TTC549 (cell line): ENCODE measurements around the gene CCNI2.

Experiments used
- FAIRE-seq: peaks from 2 replicates; lab custom pipeline; 2012; peaks lifted over from hg19 to GRCh38; lab: Jason Lieb, UNC

The CCNI2 gene

DNA sequence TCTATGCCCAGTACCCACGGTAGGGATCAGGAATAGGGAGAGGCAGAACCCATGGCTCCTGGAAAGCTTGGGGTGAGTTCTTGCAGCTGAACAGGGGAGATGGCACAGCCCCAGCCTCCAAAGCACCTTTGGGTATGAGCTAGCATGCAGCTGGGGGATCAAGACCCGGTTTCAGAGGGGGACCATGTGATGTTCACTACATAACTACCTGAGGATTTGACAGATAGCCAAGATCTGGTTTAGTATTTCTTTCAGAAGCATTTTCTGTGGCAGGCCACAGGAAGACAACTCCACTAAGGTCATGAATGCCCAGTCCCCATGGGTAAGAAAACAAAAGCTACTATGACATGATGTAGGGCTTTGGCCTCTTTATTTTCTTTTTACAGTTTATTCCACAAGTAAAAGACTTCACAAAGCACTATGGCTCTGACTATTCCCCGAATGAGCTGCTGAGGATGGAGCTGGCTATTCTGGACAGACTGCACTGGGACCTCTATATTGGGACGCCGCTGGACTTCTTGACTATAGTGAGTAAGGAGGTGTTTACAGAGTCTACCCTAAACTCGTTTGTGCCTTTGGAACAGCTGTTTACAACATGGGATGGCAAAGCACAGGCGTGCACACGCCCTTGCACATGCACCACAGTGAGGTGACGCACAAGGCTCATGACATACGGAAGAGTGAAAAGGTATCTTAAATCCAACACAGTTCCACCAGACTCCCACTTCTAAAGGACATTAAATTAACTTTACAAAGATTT is 3.4 kb downstream of the CCNI2 start:
- FAIRE-seq = no peak

DNA sequence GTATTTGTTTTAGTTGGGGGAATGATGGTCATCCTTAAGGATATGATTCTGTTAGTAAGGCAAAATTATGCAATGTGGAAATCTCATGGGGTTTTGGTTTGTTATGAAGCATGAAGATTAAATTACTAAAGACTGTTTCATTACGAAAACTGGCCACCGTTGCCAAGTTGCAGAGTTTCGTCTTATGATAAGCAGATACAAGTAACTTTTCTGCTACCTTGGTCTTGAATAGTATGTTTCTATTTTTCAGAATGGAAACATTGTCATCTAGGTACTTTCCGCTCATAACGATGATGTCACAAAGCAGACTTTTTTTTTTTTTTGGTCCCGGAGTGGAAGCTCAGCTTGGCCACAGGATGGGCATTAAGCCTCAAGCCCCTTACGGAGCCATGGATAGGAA is 4.2 kb downstream of the CCNI2 start:
- no peak for FAIRE-seq

DNA sequence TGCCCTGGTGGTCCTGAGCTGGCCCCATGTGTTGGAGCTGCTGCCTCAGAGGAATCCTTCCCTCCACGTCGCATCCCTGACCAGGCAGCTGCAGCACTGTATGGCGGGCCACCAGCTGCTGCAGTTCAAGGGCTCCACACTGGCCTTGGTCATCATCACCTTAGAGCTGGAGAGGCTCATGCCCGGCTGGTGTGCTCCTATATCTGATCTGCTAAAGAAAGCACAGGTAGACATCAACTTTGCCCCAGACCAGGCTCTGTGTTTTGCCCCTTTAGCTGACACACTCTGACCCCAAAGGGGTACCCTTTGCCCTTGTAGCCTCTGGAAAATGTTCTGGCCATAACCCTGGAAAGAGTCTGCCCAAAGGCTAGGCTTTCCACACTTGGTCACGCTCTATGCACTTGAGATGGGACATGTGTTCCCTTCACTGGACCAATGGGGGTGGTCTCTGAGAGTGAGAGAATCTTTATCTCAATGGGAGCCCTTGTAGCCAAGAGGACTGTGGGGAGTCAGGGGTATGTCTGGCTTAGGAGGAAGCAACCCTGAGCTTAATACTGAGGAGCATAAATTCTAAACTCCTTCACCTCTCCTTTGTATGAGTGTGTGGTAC is 4.8 kb downstream of the CCNI2 start:
- FAIRE-seq = no peak

GRCh38 chr5:132752581-132753125 is 5.4 kb downstream of the CCNI2 start:
- no peak for FAIRE-seq

- FAIRE-seq = no peak
Measured at GRCh38 chr5:132753135-132753987, 6.1 kb downstream of the CCNI2 start.

DNA sequence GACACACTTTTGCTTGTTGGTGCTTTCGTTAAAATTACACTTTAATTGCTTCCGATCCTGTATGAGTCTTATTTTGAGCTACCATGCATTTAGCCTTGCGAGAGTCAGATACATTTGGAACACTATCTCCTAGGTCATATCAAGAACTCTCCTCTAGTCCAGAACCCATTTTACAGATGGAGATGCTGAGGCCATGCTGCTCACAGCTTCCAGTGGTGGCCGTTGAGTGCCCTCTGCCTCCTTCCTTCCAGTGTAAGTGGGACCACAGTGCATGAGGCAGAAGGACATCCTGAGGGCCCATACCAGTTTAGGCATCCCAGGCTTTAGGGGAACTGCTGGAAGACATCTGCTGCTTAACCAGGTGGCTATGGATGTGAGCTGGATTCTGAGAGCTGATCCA is 6.9 kb downstream of the CCNI2 start:
- FAIRE-seq = no peak

DNA sequence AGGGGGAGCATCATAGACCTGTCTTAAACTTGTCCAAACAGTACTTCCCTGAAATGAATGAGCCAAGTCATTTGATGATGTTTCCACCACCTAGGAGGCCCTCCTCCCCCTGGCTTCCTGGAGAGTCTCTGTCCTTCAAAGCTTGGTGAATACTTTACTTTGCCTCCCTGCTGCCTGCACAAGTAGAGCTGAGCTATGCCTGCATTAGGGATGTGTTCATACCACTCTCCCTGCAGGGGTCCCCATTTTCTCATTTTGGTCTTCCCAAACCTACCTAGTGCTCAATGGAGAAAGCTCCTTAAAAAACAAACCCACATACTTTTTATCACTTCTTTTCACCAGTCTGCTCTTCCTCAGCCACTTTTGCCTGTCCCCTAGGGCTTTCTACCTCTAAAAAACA is 7.7 kb downstream of the CCNI2 start:
- FAIRE-seq = no peak

DNA sequence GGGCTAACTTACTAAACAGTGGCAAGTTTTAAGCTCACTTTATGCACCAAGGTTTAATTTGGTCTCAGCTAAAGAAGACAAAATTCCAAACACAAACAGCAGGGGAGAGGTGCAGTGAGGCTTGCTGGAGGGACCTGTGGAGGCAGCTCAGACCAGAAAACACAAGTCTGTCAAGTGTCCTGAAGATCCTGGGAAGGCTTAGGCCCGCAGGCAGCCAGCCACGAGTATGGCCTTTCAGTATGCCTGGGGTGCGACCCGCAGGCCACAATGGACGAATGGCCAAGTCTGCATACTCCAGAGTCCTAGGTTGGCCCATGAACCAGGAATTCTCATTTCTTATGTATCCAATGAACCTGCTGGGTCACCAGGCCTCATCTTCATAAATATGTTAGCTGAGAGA is 9.3 kb downstream of the CCNI2 start:
- FAIRE-seq = no peak

DNA sequence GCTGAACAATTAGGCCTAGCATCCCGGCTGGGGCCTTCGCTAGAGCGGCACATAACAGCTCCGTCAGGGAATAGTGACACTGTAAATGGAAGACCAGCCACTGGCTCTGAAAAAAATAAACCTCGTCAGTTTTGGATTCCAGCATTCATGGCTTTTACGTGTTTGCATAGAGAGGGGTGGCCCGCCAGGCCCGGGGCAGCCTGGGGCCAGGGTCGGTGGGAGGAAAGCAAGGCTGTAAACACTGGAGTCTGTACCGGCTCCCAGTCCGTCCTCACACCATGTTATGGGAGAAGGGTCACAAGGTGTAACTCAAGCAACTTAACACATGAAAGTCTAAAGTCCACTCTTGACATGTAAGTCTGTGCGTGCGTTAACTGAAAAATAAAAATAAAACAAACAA is 11.2 kb downstream of the CCNI2 start:
- no peak for FAIRE-seq

- no peak for FAIRE-seq
Measured at GRCh38 chr5:132759114-132760048, 12.2 kb downstream of the CCNI2 start.

DNA sequence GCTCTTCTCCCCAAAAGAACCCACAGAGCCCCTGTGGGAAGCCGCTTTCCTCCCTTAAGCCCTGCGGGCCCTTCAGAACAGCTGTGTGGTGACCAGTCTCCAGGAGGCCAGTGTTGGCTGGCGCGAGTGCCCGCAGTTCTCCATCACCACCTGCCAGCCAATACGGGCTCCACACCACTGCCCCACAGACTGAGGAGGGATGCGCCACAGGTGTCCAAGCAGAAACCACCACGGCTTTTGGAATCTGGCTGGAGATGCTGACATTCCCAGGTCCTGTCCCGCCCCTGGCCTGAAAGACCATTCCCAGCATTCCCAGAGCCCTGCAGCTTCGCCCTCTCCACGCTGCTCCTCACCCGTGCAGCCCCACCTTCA is 12.8 kb downstream of the CCNI2 start:
- FAIRE-seq = no peak

GRCh38 chr5:132760601-132761317 is 13.5 kb downstream of the CCNI2 start:
- FAIRE-seq = no peak

GRCh38 chr5:132761321-132762240 is 14.4 kb downstream of the CCNI2 start:
- FAIRE-seq = no peak

GRCh38 chr5:132762246-132763000 is 15.2 kb downstream of the CCNI2 start:
- FAIRE-seq = no peak

DNA sequence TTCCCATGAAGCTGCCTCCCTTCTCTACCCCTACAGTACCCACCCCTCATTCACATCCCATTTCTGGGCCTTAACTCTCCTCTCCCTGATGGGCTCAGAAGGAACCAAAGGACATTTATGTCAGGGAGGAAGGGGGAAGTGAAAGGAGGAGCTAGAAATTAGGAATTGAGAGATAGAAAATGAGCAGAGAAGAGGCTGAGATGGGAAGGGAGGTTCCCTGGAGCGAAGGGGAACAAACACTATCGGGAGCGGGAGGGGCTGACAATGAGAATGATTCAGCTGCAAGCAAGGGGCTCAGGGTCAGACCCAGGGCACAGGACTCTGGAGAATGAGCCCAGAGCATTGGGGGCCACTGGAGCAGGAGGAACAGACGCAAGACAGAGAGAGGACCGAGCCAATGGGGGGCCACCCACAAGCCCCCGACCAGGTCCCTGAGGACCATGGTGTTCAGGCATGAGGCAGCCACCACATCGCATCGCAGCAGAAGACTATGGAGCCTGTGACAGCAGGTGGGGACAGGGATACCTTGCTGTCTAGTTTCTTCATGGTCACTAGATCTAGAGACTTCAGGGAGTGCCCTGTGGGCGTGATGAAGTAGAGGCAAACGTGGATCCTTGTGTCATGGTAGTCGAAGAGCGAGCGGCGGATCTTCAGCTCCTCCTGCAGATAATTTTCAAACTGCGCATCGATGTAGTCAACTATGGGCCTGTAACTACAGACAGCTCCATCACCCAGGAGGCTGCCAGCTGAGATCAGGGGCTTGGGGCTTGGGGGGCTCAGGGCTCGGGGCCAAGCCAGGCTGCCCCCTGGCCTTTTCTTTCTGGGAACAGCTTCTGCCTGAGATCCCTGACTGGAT is 16.2 kb downstream of the CCNI2 start:
- no peak for FAIRE-seq

DNA sequence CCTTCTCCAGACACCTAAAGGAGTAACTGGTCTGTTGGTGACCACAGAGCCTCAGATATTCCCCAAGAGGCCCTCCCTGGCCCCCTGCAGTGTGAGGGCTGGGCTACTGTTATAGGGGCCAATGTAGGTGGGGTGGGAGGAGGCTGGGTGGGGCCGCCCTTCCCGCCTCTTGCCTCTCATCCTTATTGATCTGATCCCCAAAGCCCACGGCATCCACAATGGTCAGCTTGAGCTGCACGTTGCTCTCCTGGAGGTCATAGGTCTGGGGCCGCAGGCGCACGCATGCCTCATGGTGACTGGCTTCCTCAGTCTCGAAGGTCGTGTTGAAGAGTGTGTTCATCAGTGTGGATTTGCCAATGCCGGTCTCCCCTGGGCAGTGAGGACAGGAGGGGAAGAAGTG is 16.8 kb downstream of the CCNI2 start:
- FAIRE-seq = no peak

DNA sequence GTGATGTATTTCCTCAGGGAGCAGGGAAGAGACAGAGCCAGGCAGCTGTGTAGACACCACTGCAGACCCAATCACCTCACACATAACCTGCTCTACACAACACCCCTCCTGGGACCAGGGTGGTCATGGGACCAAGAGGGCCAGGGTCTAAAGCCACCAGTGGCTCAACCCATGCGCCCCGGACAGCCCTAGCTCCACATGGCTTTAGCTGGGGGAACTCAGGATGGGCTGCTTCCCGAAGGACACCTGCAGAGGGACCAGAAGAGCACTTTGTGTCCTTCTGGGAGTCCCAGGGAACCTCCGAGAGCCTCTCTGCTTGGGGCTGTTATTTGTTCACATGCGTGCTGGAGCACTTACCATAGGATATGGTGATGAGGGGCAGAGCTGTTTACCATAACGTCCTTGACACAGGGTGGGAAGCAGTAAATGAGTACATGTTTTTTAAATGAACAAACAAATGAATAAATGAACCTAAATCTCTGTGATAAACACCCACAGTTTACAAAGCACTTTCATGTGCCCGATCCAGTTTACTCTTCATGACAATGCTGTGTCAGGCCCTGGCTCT is 17.5 kb downstream of the CCNI2 start:
- FAIRE-seq = no peak
